ENCODE data around the gene SCFD2. TPM values are rescaled to one million over a fixed set of nuclear protein-coding genes. Genes with fewer than 3 reads are reported as not detected.

SCFD2 gene
- total RNA-seq, 1 donor from 2014 or later = 17.2 TPM

DNA sequence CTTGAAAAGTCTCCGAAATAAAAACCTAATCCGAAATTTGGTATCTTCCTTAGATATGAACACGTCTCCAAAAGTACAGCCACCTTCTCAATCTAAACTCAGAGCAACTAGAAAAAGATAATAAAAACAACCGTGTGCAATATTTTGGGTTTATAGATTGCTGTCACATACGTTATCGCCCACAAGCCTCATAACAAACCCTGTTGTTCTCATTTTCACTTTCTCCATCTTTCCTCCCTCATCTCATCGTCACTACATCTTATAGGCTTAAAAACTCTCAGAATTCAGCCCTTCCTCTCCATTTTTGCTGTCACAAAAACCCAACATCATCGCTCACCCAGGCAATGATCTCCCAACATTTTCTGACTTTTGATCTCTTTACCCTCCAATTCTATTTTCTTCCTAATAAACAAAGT lies 448 bp upstream of the SCFD2 start:
- Mint-ChIP-seq H3K9me3 (ENCODE audit: unreplicated experiment) (peaks cover 5% of the 10 kb centered on the region), H3K27me3 (ENCODE audit: unreplicated experiment) (peaks cover 9% of the 10 kb centered on the region), H3K4me3 (ENCODE audit: unreplicated experiment) (peak overlapping the region; percentile 97), H3K4me1 (ENCODE audit: low read depth, unreplicated experiment) (peaks cover 3% of the 10 kb centered on the region), H3K27ac (ENCODE audit: unreplicated experiment) (peak overlapping the region; percentile 2), H3K36me3 (ENCODE audit: unreplicated experiment) (no peaks in the 10 kb centered on the region)
- DNase-seq = no peak
- TF ChIP-seq CTCF (IDR thresholded peaks at IDR 0.05; ENCODE audit: partially characterized antibody, unreplicated experiment) = no peak

DNA sequence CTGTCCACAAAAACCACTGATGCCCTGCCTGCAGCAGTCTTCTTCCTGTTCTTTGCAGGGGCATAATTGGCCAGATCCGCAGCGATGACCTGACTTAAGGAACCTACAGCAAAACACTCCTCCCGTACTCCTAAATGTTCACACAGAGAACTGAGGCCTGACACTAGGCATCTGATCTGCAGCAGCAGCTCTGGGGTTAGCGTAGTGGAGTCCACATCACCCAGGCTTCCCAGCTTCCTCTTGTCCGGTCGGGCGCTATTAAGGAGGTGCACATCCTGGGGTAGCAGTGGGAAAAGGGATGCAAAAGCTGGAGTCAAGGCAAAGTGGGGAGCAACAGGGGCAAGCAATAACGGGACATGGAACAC lies 758 bp downstream of the SCFD2 start:
- H3K27ac Mint-ChIP-seq (ENCODE audit: unreplicated experiment) = peak overlapping the region; percentile 2
- H3K36me3 Mint-ChIP-seq (ENCODE audit: unreplicated experiment) = no peaks in the 10 kb centered on the region
- H3K27me3 Mint-ChIP-seq (ENCODE audit: unreplicated experiment) = peaks cover 9% of the 10 kb centered on the region
- H3K9me3 Mint-ChIP-seq (ENCODE audit: unreplicated experiment) = peaks cover 4% of the 10 kb centered on the region
- H3K4me1 Mint-ChIP-seq (ENCODE audit: low read depth, unreplicated experiment) = peaks cover 3% of the 10 kb centered on the region
- H3K4me3 Mint-ChIP-seq (ENCODE audit: unreplicated experiment) = peak overlapping the region; percentile 97
- no peak for TF ChIP-seq CTCF (IDR thresholded peaks at IDR 0.05; ENCODE audit: partially characterized antibody, unreplicated experiment)
- no peak for DNase-seq

GRCh38 chr4:53364624-53365023 lies 1.2 kb downstream of the SCFD2 start:
- H3K27ac Mint-ChIP-seq (ENCODE audit: unreplicated experiment) = no peak overlapping the region
- peaks cover 4% of the 10 kb centered on the region for H3K9me3 Mint-ChIP-seq (ENCODE audit: unreplicated experiment)
- H3K4me1 Mint-ChIP-seq (ENCODE audit: low read depth, unreplicated experiment) = peaks cover 3% of the 10 kb centered on the region
- peak overlapping the region; percentile 97 for H3K4me3 Mint-ChIP-seq (ENCODE audit: unreplicated experiment)
- no peak for TF ChIP-seq CTCF (IDR thresholded peaks at IDR 0.05; ENCODE audit: partially characterized antibody, unreplicated experiment)
- peaks cover 9% of the 10 kb centered on the region for H3K27me3 Mint-ChIP-seq (ENCODE audit: unreplicated experiment)
- DNase-seq = no peak
- no peaks in the 10 kb centered on the region for H3K36me3 Mint-ChIP-seq (ENCODE audit: unreplicated experiment)

GRCh38 chr4:53362093-53362492 lies 3.8 kb downstream of the SCFD2 start:
- Mint-ChIP-seq H3K27ac (ENCODE audit: unreplicated experiment) (no peak overlapping the region), H3K4me1 (ENCODE audit: low read depth, unreplicated experiment) (peaks cover 3% of the 10 kb centered on the region), H3K9me3 (ENCODE audit: unreplicated experiment) (peaks cover 4% of the 10 kb centered on the region), H3K36me3 (ENCODE audit: unreplicated experiment) (no peaks in the 10 kb centered on the region), H3K4me3 (ENCODE audit: unreplicated experiment) (no peak overlapping the region), H3K27me3 (ENCODE audit: unreplicated experiment) (peaks cover 4% of the 10 kb centered on the region)
- no peak for DNase-seq
- no peak for TF ChIP-seq CTCF (IDR thresholded peaks at IDR 0.05; ENCODE audit: partially characterized antibody, unreplicated experiment)

GRCh38 chr4:53361451-53361850 lies 4.4 kb downstream of the SCFD2 start:
- TF ChIP-seq CTCF (IDR thresholded peaks at IDR 0.05; ENCODE audit: partially characterized antibody, unreplicated experiment) = no peak
- Mint-ChIP-seq H3K4me1 (ENCODE audit: low read depth, unreplicated experiment) (peaks cover 3% of the 10 kb centered on the region), H3K9me3 (ENCODE audit: unreplicated experiment) (peaks cover 2% of the 10 kb centered on the region), H3K27ac (ENCODE audit: unreplicated experiment) (no peak overlapping the region), H3K27me3 (ENCODE audit: unreplicated experiment) (peaks cover 2% of the 10 kb centered on the region), H3K4me3 (ENCODE audit: unreplicated experiment) (no peak overlapping the region), H3K36me3 (ENCODE audit: unreplicated experiment) (no peaks in the 10 kb centered on the region)
- DNase-seq = no peak

Data from glutamatergic neuron (in vitro differentiated cells).